COLO668 (cell line): ENCODE data around the gene NBAS.
A peak's percentile ranks its signal among the peaks of the same experiment; 100 is the strongest.
"Not testable (repeated sequence)": the region's sequence is repeated elsewhere in the genome, so short reads cannot be mapped to it uniquely, and the experiment has no call there.

Source experiments
- DNase-seq: peaks from one replicate; lab custom pipeline; 2025; ENCODE audit not compliant: unreplicated experiment; lab: John Stamatoyannopoulos, UW

The NBAS gene

GRCh38 chr2:15367715-15368114, 193.4 kb downstream of the NBAS start:
- DNase-seq = no peak

GRCh38 chr2:15367205-15367604, 193.9 kb downstream of the NBAS start:
- no peak for DNase-seq

- no peak for DNase-seq
Observed at GRCh38 chr2:15365411-15365810, 195.7 kb downstream of the NBAS start.

- no peak for DNase-seq
Observed at GRCh38 chr2:15364561-15364960, 196.6 kb downstream of the NBAS start.

GRCh38 chr2:15363734-15364133, 197.4 kb downstream of the NBAS start:
- DNase-seq = no peak

GRCh38 chr2:15363142-15363541, 198.0 kb downstream of the NBAS start:
- no peak for DNase-seq

GRCh38 chr2:15359716-15360531, 201.2 kb downstream of the NBAS start:
- no peak for DNase-seq

GRCh38 chr2:15357922-15358321, 203.2 kb downstream of the NBAS start:
- DNase-seq = no peak

GRCh38 chr2:15357186-15357585, 203.9 kb downstream of the NBAS start:
- no peak for DNase-seq

GRCh38 chr2:15355386-15355785, 205.7 kb downstream of the NBAS start:
- no peak for DNase-seq

- DNase-seq = no peak
Observed at GRCh38 chr2:15354596-15355366, 206.4 kb downstream of the NBAS start.

- DNase-seq = no peak
Observed at GRCh38 chr2:15352363-15352762, 208.8 kb downstream of the NBAS start.

- no peak for DNase-seq
Observed at GRCh38 chr2:15348636-15349035, 212.5 kb downstream of the NBAS start.

- DNase-seq = no peak
Observed at GRCh38 chr2:15348045-15348444, 213.1 kb downstream of the NBAS start.

- DNase-seq = no peak
Observed at GRCh38 chr2:15346624-15347023, 214.5 kb downstream of the NBAS start.

GRCh38 chr2:15337996-15338666, 223.0 kb downstream of the NBAS start:
- no peak for DNase-seq

- DNase-seq = peak; percentile 28
Observed at GRCh38 chr2:15334644-15335326, 226.3 kb downstream of the NBAS start.

GRCh38 chr2:15331787-15332186, 229.3 kb downstream of the NBAS start:
- DNase-seq = no peak

GRCh38 chr2:15325296-15325695, 235.8 kb downstream of the NBAS start:
- DNase-seq = no peak

- DNase-seq = no peak
Observed at GRCh38 chr2:15323227-15323626, 237.9 kb downstream of the NBAS start.

- not testable (repeated sequence) for DNase-seq
Observed at GRCh38 chr2:15321481-15321880, 239.7 kb downstream of the NBAS start.
